ENCODE measurements around the gene SSBP3.

GRCh38 chr1:54359393-54360162, 46.6 kb downstream of the SSBP3 start:
- TF ChIP-seq CTCF (IDR thresholded peaks at IDR 0.05; ENCODE audit: low read depth, low read length) (no peak), EZH2phosphoT487 (IDR thresholded peaks at IDR 0.05; ENCODE audit: low read depth) (no peak)
